ENCODE results near the gene POU2F3.

Gene POU2F3

DNA sequence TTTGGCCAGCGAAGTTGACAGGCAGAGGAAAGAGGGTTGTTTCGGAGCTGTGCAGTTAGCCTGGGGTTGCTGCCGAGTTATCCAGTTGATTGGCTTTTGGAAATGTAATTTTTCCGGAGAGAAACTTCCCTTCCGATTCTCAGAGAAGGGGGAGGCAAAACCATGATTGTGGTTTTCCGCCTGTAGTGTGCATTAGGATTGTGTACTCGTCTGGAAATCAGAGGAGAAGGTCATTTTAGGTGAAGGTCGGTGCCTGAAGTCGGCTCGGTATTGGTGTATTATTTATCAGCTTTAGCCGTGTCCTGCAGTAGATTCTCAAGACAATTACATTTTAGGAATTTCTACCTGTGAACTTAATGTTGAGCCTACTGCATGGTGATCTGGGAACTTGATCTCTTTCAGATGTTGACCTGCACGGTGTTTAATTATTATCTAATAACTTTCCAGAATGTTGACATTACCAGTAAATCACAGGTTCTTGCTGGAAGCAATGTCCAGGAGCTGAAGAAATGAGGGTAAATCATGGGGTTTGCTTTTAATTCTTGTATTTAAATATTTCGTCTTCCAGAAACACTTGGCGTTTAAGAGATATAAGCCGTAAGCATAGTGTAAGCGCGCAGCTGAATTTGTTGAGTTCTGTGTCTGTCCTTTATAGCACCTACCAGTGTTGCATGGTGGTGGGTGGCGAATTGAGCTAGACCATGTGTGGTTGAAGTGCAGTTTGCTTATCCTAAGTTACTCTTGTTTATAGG is 97.6 kb downstream of the POU2F3 start (continued):
- TF ChIP-seq ZNF623 (tag by site-specific recombination; IDR thresholded peaks at IDR 0.05) (no peak), ZIC2 (tag by site-specific recombination; IDR thresholded peaks at IDR 0.05) (no peak), ZNF555 (tag by site-specific recombination; conservative IDR thresholded peaks at IDR 0.05) (no peak), ZNF335 (tag by site-specific recombination; conservative IDR thresholded peaks at IDR 0.05) (no peak), EGR2 (tag by site-specific recombination; IDR thresholded peaks at IDR 0.05; ENCODE audit: low read depth) (no peak), ZNF658 (tag by site-specific recombination; IDR thresholded peaks at IDR 0.05) (no peak), ZNF747 (tag by site-specific recombination; IDR thresholded peaks at IDR 0.05) (no peak), ZNF558 (tag by site-specific recombination; IDR thresholded peaks at IDR 0.05) (no peak)
- TF ChIP-seq, protein P1, sequence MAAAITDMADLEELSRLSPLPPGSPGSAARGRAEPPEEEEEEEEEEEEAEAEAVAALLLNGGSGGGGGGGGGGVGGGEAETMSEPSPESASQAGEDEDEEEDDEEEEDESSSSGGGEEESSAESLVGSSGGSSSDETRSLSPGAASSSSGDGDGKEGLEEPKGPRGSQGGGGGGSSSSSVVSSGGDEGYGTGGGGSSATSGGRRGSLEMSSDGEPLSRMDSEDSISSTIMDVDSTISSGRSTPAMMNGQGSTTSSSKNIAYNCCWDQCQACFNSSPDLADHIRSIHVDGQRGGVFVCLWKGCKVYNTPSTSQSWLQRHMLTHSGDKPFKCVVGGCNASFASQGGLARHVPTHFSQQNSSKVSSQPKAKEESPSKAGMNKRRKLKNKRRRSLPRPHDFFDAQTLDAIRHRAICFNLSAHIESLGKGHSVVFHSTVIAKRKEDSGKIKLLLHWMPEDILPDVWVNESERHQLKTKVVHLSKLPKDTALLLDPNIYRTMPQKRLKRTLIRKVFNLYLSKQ (tag by site-specific recombination; IDR thresholded peaks at IDR 0.05; ENCODE audit: borderline replicate concordance), result no peak

DNA sequence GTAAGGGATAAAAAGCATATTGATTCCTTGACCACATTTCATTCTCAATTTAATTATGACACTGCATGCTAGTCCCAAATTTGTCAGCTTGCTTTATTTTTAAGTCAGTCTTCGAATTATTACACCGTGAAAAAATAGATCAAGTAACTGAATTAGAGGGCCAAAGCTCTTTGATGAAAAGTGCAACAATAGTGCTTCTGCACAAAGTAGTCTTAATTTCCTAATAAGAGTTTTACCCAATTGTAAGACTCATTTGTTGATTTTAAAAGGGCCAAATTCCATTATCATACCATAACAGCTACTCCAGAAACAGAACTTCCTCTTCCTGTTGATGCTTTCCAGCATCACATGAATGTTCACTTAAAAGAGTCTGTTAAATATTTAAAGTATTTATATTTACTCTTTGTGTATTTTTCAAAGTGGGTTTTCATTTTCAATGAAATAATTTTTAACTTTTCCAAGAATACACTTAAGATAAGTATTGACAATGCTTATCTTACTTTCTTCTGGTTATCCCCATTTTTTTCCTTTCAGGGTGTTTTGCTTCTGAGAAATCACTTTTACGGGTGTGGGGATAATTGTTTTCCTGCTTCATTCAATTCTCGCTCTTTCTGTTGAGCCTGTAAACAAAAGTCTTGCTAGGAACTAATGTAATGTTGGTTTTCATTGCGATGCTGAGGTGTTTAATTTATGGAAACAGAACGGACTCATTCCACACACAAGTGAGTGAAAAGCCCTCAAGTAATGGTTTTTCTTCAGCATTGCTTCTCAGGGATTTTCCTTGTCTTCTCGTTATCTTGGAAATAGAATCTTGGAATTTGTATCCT is 98.4 kb downstream of the POU2F3 start:
- Histone ChIP-seq H3K27ac (ENCODE audit: extremely low read depth, low read depth, low read length) (no peak overlapping the region), H3K4me1 (ENCODE audit: control insufficient read depth, insufficient read depth, low read length) (no peaks in the 10 kb centered on the region), H3K4me3 (ENCODE audit: low read depth, low read length) (peak overlapping the region; percentile 84), H3K9me3 (ENCODE audit: control insufficient read depth, insufficient read depth, low read depth, low read length) (no peaks in the 10 kb centered on the region), H3K36me3 (ENCODE audit: control insufficient read depth in 2 of 2, insufficient read depth in 1 of 2, low read length in 2 of 2) (no peaks in the 10 kb centered on the region)
- POLR2A ChIA-PET, result interaction anchor here (0.6 to 1.8 kb wide), 5 partner anchors 13 to 93 kb away, joined by 3 to 5 read pairs (median 4); partner anchors contain the start of gene TLCD5
- TF ChIP-seq HOXC10 (CRISPR knock-in tag; IDR thresholded peaks at IDR 0.05), result no peak
- no peak for TF ChIP-seq ZBTB7A (tag by site-specific recombination; IDR thresholded peaks at IDR 0.05; ENCODE audit: low read depth)
- TF ChIP-seq, protein P2, sequence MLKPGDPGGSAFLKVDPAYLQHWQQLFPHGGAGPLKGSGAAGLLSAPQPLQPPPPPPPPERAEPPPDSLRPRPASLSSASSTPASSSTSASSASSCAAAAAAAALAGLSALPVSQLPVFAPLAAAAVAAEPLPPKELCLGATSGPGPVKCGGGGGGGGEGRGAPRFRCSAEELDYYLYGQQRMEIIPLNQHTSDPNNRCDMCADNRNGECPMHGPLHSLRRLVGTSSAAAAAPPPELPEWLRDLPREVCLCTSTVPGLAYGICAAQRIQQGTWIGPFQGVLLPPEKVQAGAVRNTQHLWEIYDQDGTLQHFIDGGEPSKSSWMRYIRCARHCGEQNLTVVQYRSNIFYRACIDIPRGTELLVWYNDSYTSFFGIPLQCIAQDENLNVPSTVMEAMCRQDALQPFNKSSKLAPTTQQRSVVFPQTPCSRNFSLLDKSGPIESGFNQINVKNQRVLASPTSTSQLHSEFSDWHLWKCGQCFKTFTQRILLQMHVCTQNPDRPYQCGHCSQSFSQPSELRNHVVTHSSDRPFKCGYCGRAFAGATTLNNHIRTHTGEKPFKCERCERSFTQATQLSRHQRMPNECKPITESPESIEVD (tag by site-specific recombination; IDR thresholded peaks at IDR 0.05), result peak; percentile 94
- no peak for TF ChIP-seq ZNF660 (tag by site-specific recombination; IDR thresholded peaks at IDR 0.05)
- TF ChIP-seq, protein P3, sequence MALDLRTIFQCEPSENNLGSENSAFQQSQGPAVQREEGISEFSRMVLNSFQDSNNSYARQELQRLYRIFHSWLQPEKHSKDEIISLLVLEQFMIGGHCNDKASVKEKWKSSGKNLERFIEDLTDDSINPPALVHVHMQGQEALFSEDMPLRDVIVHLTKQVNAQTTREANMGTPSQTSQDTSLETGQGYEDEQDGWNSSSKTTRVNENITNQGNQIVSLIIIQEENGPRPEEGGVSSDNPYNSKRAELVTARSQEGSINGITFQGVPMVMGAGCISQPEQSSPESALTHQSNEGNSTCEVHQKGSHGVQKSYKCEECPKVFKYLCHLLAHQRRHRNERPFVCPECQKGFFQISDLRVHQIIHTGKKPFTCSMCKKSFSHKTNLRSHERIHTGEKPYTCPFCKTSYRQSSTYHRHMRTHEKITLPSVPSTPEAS (tag by site-specific recombination; IDR thresholded peaks at IDR 0.05), result no peak
- TF ChIP-seq ZBTB20 (tag by site-specific recombination; IDR thresholded peaks at IDR 0.05), result no peak
- peak; percentile 63; the same call in 1 of the 2 replicates for TF ChIP-seq ZNF394 (tag by site-specific recombination; IDR thresholded peaks at IDR 0.05; ENCODE audit: borderline replicate concordance)
- TF ChIP-seq ZNF514 (tag by site-specific recombination; IDR thresholded peaks at IDR 0.05), result no peak
- no peak for TF ChIP-seq ZNF140 (tag by site-specific recombination; IDR thresholded peaks at IDR 0.05)
- no peak for TF ChIP-seq ZBTB21 (tag by site-specific recombination; IDR thresholded peaks at IDR 0.05)
- TF ChIP-seq ZNF571 (tag by site-specific recombination; IDR thresholded peaks at IDR 0.05), result no peak
- TF ChIP-seq ZNF292 (tag by site-specific recombination; IDR thresholded peaks at IDR 0.05; ENCODE audit: borderline replicate concordance, low read depth), result no peak
- peak; percentile 79 for TF ChIP-seq PRDM1 (tag by site-specific recombination; IDR thresholded peaks at IDR 0.05)
- no peak for TF ChIP-seq ZNF366 (tag by site-specific recombination; conservative IDR thresholded peaks at IDR 0.05)
- TF ChIP-seq, protein P4, sequence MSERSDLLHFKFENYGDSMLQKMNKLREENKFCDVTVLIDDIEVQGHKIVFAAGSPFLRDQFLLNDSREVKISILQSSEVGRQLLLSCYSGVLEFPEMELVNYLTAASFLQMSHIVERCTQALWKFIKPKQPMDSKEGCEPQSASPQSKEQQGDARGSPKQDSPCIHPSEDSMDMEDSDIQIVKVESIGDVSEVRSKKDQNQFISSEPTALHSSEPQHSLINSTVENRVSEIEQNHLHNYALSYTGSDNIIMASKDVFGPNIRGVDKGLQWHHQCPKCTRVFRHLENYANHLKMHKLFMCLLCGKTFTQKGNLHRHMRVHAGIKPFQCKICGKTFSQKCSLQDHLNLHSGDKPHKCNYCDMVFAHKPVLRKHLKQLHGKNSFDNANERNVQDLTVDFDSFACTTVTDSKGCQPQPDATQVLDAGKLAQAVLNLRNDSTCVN (tag by site-specific recombination; optimal IDR thresholded peaks at IDR 0.05), result no peak
- no peak for TF ChIP-seq ZNF138 (tag by site-specific recombination; IDR thresholded peaks at IDR 0.05; ENCODE audit: borderline replicate concordance)
- CTCF ChIA-PET, result interaction anchor here (0.7 to 1.5 kb wide), 4 partner anchors 47 to 172 kb away, joined by 4 to 7 read pairs (median 5); no protein-coding TSS in a partner anchor
